NCI-H345 treated with DMSO at 0.1 percent for 48 hours (cell line): ENCODE measurements around the gene TNFRSF12A.
A peak's percentile ranks its signal among the peaks of the same experiment; 100 is the strongest.

Experiments
- DNase-seq: peaks from one replicate; lab custom pipeline; 2025; ENCODE audit not compliant: unreplicated experiment; lab: John Stamatoyannopoulos, UW

The TNFRSF12A gene, protein sequence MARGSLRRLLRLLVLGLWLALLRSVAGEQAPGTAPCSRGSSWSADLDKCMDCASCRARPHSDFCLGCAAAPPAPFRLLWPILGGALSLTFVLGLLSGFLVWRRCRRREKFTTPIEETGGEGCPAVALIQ

DNA sequence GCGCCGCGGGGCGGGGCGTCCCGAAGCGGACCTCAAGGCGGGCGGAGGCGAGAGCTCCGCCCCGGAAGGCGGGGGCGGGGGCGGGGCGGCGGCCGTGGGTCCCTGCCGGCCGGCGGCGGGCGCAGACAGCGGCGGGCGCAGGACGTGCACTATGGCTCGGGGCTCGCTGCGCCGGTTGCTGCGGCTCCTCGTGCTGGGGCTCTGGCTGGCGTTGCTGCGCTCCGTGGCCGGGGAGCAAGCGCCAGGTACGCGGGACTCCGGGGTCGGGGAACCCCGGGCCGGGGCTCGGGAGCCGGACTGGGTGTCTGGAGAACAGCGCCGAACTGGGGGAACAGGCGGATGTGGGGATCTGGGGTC, at the start of gene TNFRSF12A:
TSS of gene TNFRSF12A (plus strand) at position 122 of the 357 bp plus-strand sequence. CDS start at position 152, 30 bp downstream.
- peak; percentile 47 for DNase-seq

DNA sequence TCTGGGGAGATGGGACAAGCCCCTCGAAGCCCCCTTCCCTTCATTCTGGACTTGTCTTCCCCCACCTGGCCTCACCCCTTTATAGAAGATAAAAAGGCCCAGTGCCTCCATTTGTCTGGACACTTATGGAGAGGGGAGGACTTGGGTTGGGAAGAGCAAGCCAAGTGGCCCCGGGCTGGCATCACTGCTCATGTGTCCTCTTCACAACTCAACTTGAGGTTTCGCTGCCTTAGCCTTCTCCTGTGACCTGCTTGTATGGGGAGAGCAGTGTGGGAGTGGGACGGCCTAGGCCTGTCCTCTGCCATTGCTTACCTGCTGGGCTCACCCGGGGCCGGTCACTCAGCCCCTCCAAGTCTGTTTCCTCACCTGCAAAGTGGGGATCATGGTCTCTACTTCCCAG, 49.6 kb upstream of the TNFRSF12A start:
- no peak for DNase-seq

DNA sequence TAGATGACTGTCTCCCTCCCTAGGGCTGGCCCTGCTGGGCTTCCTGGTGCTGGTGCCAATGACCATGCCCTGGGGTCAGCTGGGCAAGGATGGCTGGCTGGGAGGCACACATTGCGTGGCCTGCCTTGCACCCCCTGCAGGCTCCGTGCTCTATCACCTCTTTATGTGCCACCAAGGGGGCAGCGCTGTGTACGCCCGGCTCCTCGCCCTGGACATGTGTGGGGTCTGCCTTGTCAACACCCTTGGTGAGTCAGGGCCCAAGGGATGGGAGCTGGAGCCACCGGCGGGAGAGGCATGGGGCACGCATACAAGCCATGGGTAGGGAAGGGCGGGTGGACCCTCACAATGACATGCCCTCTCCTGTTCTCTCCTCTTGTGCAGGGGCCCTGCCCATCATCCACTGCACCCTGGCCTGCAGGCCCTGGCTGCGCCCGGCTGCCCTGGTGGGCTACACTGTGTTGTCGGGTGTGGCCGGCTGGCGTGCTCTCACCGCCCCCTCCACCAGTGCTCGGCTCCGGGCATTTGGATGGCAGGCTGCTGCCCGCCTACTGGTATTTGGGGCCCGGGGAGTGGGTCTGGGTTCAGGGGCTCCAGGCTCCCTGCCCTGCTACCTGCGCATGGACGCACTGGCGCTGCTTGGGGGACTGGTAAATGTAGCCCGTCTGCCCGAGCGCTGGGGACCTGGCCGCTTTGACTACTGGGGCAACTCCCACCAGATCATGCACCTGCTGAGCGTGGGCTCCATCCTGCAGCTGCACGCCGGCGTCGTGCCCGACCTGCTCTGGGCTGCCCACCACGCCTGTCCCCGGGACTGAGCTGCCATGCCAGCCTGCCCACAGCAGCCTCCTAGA, 48.8 kb upstream of the TNFRSF12A start:
- DNase-seq = no peak

DNA sequence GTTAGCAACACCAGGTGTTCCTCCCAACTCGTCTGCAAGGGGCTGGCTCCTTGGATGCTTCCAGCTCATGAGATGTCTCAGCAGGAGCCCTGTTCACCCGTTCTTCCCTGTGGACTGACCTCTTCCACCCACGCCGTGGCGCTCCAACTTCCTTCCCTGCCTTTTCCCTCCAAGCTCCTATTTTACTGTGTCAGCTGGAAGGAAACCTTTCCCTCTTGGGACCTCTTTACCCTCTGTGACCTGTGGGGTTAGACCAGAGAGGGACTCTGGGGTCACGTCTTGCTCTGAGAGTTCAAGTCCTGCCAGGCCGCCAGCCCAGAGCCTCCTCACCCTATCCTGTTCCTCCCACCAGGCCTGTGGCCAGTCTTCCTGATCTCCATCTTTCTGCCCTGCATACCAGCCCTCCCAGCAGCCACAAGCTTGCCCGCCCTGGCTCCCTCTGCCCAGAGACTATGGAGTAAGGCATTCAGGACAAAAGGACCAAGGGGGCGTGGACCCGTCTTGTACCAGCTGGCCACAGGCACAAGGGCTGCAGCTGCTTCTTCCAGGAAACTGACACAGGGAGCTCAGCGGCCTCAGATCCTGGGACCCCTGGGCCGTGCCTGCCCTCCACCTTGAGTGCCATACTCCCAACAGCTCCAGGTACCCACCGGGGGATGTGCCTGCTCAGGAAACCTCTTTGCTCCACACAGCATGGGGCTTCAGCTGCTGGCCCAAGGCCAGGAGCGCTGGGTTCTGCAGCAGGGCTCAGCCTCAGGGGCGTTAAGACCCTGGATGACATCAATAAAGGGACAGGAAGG, 48.0 kb upstream of the TNFRSF12A start:
- DNase-seq = peak; percentile 54

DNA sequence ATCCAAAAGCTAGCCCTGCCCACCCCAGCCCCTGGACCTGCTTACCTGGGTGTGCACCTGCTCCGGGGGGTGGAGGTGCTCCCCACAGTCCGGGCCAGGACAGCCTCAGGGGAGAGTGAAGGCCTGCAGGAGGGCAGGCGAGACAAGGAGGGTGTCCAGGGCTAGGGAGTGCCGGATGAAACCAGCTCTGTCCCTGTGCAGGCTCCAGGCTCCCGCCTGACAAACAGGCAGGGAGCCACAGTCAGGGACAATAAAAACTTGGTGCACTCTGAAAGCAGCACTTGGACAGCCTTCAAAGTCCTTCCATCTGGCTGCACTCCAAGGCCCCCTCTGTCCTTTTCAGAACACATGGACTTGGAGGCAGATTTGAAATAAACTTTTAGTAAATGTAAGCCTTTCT, 47.1 kb upstream of the TNFRSF12A start:
- no peak for DNase-seq

DNA sequence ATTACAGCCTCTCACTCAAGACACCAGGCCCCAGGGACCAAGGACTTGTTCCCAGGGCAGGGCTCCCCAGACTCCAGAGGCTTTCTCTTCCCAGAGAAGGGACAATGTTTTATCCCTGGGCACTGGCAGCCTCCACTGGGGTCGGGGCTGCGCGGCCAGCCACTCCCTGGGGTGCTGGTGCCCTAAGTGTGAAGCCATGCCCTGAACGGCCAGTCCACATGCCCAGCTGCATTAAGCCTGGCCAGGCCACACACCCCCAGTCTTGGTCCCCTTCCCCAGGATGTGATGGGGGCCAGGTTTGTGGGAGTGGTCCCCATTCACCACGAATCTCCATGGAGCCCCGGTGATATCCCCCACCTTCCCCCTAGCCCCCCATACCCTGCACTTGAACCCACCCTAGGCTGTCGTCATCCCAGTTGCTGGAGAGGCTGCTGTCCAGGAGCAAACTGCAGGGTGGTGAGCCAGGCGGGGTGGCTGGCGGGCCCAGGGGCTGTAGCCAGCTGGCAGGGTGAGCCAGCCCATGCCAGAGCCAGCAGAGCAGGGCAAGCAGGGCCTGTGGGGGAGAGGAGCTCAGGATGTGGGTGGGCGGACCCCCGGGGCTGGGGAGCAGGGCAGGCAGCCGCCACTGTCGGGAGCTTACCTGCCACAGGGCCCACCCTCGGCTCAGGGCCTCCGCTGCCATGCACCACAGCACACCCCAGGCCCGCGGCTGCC, 46.4 kb upstream of the TNFRSF12A start:
- DNase-seq = no peak

DNA sequence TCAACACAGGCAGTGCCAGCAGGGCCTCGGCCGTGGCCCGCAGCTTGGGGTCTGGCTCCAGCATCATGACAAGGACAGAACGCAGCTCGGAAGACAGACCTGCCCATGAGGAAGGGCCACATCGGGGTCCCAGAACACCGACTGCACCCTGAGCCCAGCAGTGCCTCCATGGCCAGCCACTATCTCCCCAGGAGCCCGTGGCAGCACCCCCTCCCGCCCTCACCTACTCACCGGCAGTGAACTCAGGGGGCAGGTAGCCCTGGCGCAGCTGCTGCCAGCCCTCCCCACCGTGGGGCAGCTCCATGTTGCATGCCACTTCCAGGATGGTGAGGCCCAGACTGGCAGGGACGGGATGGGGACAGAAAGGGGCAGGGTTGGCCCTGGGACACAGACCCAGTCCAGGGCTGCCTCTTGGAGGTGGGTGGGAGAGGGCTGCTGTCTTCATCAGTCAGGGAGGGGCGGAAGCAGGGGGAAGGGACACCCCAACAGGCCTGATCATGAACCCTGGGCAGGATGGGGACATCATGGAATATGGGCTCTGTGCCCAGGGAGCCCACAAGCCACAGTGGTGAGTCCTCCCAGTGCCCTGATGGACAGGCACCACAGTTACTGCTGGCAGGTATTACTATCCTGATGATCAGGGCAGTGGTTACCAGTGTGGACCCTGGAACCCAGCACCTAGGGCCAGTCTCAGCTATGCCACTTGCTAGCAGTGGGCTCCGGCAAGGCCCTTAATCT, 45.7 kb upstream of the TNFRSF12A start:
- no peak for DNase-seq

DNA sequence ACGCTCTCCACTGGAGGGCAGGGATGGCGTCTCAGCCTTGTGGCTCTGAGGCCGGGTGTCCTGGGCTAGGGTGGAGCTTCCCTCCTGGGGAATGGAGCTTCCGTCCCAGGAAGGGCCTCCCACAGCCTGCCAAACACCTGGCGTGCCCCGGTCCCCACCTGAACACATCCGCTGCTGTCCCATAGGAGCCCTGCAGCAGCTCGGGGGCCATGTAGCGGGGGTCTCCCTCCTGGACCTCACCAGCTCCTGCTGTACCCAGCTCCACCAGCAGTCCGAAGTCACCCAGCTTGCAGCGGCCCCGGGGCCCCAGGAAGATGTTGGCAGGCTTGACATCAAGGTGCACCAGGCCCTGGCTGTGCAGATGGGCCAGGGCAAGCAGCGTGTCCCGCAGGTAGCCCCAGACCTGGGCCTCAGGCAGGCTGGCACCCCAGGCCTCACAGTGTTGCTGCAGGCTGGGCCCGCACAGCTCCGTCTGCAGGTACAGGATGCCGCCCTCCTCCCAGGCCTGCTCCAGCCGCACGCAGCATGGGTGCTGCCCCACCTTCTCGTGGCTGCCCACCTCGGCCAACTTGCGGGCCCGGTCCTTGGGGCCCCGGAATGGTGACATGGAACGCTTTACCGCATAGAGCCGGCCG, 44.9 kb upstream of the TNFRSF12A start:
- DNase-seq = no peak

DNA sequence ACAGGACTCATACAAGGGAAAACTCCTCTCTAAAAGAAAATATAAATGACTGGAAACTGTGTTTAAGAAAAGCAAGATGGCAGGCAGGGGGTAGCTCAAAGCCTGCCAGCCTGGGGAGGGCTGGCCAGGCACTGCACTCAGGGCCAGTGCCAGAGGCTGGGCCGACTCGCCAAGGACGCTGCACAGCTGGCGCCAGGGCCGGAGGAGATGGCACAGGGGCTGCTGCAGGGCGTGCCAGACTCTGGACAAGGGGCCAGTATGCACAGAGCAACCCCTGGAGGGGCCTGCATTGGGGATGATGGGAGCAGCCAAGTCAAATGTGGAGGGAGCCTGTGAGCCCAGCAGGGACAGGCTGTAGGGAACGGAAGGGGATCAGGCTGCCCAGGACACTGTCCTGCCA, 44.0 kb upstream of the TNFRSF12A start:
- no peak for DNase-seq

DNA sequence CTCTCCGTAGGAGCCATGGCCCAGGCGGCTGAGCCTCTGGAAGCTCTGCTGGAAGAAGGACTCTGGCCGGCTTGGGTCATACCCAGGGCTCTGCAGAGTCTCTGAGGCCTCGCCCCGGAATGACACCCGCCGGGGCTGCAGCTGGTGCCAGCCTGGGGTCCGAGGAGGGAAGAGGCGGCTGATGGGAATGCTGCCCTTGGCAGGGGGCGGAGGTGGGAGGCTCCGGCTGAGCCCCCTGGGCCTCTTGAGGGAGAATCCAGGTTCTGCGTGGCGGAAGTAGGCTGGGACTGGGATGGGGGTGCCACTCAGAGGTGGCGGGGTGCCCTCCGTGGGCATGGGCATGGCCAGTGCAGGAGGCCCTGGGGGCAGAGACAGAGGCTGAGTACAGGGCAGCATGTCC, 43.5 kb upstream of the TNFRSF12A start:
- DNase-seq = no peak

DNA sequence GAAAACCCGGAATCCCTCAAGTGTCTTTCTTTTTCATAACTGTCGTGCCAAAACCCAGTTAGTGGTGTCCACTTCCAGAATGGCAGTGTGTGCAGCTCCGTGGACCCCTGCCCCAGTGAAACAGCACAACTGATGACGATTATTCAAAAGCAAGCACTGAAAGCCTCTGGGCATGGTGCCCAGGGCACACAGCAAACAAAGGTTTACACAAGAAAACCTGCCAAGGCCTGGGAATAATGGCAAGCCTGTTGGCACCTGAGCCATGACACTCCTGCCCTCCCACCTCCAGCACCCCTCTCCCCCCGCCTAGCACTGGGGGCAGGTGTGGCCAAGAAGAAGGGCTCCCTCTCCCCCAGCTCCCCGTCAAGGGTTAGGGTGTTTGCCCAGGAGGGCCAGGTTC, 42.7 kb upstream of the TNFRSF12A start:
- DNase-seq = peak; percentile 65

DNA sequence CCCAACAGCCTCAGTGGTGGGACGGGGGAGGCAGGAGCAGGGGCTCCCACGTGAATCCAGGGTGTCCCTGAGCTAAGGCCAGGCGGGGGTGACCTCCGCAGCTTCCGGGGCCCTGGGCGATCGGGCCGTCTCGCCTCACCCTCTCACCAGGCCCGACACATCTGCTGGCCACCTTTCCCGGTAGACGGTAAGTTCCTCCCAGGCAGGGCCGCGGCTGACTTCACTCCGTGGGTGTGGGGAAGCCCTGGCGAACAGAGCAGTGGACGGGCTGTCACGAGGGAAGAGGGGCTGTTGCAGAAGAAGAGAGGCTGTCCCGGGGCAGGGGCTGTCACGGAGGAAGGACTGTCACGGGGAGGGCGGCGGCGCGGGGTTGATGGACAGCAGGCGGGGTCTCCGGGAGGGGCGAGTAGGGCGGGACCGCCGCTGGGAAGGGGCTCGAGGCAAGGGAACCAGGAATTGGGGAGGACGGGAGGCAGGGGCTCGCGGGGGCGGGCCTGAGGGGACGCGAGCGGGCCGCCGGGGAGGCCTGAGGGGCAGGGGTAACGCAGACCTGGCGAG, 40.4 kb upstream of the TNFRSF12A start:
- no peak for DNase-seq

DNA sequence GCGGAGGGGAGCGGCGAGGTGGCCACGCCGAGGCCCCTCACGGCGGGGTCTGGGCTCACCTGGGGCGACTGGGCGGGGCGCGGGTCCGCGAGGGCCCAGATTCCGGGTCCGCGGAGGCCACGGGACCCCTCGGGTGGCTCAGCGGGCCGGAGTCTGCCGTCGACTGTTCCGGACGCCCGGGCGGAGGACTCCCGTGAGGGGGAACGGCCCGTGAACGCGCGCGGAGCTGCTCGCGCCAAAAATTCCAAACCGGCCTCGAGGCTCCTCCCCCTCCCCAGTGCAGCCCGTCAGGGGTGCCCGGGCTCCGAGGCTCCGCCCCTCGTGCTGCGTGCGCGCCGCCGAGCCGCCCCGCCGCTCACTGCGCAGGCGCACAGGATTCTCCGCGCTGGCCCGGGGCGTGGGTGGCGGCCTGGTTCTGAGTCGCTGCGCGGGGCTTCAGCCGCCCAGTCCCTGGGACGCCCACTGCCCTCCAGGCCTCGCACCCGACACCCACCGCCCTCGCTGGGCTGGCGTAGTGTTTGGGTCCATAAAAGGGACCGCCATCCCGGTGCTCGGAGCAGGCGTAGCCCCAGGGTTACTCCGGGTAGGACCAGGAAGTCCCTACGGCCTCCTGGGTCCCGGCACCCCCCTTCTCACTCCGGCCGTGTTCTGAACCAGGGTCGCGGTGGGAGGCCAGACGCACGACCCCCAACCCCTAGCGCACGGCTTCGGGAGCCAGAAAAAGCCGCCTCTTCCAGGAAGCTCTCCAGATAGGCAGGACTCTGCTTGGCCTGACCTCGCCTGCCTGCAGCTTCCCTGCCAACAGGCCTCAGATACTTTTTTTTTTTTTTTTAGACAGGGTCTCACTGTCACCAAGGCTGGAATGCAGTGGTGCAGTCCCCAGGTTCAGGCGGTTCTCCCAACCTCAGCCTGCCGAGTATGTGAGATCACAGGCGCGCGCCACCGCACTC, 39.7 kb upstream of the TNFRSF12A start, which contains the start of gene PKMYT1:
TSS of gene PKMYT1 (minus strand) at position 220 of the 950 bp plus-strand sequence. CDS start 789 bp downstream, outside the sequence.
- DNase-seq = peak; percentile 85

DNA sequence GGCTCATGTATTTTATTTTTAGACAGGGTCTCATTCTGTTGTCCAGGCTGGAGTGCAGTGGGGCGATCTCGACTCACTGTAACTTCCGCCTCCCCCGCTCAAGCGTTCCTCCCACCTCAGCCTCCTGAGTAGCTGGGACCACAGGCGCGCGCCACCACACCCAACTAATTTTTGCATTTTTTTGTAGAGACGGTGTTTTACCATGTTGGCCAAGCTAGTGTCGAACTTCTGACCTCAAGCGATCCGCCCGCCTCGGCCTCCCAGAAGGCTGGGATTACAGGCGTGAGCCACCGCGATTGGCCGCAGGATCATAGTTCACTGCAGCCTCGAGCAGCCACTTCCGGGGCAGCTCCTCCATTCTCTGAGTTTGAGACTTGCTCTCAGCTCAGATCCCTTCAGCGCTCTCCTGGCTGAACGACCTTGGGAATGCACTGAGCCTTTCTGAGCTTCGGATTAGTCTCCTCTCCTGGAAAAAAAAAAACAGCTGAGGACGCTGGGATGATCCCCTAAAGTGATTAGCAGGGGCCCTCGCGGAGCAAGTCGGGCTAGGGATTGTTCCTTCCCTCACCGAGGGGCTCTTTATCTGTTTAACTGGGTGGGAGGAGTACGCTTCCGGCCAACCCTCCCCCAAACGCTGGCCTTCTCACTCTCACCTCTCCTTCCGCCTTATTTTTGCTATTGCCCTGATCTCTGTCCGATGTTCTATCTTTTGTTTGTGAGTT, 38.8 kb upstream of the TNFRSF12A start:
- DNase-seq = no peak

DNA sequence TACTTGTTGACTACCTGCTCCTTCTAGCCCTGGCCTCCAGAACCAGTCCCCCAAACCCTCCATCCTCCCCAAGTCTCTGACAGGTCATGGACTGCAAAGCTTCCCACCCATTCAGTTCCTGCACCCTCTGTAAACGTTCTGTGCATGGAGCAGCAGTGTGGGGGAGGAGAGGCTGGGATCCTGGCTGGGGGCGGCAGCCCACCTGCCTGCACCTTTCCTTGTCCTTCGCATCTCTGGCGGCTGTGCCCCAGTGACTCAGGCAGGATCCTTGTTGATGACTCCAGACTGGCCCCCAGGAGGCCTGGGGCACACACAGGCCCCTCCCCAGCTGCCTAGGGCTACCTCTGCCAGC, 38.3 kb upstream of the TNFRSF12A start:
- DNase-seq = no peak

DNA sequence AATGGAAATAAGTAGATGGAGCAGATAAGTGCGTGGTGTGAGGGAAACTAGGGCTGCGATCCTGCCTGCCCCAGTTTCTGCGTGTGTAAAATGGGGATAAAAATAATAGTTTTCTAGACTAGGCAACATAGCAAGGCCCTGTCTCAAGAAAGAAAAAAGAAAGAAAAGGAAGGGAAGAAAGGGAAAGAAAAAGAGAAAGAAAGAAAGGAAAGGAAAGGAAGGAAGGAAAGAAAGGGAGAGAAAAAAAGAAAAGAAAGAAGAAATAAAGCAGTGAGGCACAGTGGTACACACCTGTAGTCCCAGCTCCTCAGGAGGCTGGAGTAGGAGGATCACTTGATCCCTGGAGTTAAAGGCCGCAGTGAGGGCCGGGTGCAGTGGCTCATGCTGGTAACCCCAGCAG, 37.8 kb upstream of the TNFRSF12A start:
- no peak for DNase-seq

DNA sequence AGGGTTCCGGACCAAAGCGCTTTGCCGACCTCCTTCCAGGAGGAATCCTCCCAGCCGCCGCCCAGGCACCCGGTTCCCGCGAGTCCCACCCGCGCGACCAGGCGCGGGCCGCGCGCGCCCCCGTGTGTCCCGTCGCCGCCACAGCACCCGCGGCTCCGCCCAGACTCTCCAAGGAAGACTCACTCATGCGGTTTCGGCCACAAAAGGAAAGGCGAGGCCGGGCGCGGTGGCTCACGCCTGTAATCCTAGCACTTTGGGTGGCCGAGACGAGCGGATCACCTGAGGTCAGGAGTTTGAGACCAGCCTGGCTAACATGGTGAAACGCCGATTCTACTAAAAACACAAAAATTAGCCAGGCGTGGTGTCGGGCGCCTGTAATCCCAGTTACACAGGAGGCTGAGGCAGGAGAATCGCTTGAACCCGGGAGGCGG, 36.4 kb upstream of the TNFRSF12A start:
- DNase-seq = peak; percentile 60

DNA sequence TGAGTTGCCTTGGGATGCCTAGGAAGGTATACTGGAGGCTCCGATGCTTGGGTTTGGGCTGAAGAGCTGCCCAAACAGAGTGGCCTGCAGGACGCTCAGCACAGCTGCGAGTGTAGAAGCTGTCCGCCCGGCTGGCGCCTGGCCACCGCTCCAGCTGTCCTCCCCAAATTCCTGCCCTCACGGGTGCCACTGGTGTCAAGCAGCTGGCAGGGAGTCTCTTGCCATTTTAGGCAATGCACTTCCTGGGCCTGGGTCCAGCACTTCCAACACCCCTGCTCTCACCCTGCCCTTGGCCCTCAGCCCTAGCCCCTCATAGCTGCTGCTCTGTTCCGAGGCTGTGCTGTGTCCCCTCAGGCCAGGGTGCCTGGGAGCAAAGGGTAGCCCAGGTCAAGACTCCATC, 34.7 kb upstream of the TNFRSF12A start:
- DNase-seq = no peak
